ENCODE measurements around the gene NANOS3. TPM values are rescaled to one million over a fixed set of nuclear protein-coding genes. Genes with fewer than 3 reads are reported as not detected.

Gene NANOS3
- total RNA-seq, 1 donor from 2014 or later, result not detected

DNA sequence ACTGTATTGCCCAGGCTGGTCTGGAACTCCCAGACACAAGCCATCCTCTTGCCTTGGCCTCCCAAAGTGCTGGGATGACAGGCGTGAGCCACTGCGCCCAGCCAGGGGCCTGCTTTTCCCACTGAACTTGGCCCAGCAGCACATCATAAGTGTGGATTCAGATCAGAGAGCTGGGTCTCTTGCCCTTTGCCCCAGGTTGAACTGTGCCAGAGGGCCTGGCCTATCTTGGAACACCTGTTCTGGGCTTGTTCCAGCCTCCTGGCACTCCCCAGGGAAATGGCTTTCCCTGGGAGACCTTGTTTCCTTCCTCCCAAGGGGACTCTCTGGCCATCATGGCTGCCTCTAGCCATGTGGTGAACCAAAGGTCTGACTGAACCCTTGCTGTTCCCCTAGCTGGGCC, 32.5 kb downstream of the NANOS3 start:
- Mint-ChIP-seq H3K9me3 (no peaks in the 10 kb centered on the region), H3K27ac (no peak overlapping the region), H3K36me3 (peaks cover 6% of the 10 kb centered on the region), H3K4me1 (peaks cover 9% of the 10 kb centered on the region), H3K27me3 (ENCODE audit: insufficient read depth, low read depth) (no peaks in the 10 kb centered on the region), H3K4me3 (no peak overlapping the region)
- Histone ChIP-seq H2AFZ (replicated peaks) (no peak overlapping the region), H3K36me3 (no peaks in the 10 kb centered on the region), H4K20me1 (ENCODE audit: low read depth) (no peaks in the 10 kb centered on the region), H3F3A (ENCODE audit: low read depth) (no peaks in the 10 kb centered on the region), H3K4me1 (no peaks in the 10 kb centered on the region), H3K4me3 (no peak overlapping the region), H3K79me2 (ENCODE audit: low read depth) (no peaks in the 10 kb centered on the region), H3K4me2 (no peak overlapping the region), H3K27ac (no peak overlapping the region), H3K9me3 (ENCODE audit: low read depth) (no peaks in the 10 kb centered on the region), H3K9ac (no peak overlapping the region), H3K27me3 (peaks cover 10% of the 10 kb centered on the region)
- TF ChIP-seq EZH2 (IDR thresholded peaks at IDR 0.05) (no peak), EZH2phosphoT487 (IDR thresholded peaks at IDR 0.05) (no peak)
- TF ChIP-seq, protein P1, sequence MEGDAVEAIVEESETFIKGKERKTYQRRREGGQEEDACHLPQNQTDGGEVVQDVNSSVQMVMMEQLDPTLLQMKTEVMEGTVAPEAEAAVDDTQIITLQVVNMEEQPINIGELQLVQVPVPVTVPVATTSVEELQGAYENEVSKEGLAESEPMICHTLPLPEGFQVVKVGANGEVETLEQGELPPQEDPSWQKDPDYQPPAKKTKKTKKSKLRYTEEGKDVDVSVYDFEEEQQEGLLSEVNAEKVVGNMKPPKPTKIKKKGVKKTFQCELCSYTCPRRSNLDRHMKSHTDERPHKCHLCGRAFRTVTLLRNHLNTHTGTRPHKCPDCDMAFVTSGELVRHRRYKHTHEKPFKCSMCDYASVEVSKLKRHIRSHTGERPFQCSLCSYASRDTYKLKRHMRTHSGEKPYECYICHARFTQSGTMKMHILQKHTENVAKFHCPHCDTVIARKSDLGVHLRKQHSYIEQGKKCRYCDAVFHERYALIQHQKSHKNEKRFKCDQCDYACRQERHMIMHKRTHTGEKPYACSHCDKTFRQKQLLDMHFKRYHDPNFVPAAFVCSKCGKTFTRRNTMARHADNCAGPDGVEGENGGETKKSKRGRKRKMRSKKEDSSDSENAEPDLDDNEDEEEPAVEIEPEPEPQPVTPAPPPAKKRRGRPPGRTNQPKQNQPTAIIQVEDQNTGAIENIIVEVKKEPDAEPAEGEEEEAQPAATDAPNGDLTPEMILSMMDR (IDR thresholded peaks at IDR 0.05), result no peak
- DNase-seq (ENCODE audit: low spot score), result no peak

DNA sequence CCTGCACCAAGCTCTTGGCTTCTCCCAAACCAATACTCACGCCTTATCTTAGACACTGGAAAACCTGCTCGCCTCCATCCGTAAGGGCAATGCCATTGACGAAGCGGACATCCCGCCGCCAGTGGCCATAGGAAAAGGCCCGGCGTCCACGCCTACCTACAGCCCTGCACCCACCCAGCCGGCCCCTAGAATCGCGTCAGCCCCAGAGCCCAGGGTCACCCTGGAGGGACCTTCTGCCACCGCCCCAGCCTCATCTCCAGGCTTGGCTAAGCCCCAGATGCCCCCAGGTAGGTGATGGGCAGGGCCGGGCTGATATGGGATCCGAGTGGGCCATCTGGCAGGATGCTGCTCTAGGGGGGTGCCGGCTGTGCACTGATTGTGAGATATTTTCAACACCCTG, 36.4 kb downstream of the NANOS3 start:
- H3K27me3 Mint-ChIP-seq (ENCODE audit: insufficient read depth, low read depth), result no peaks in the 10 kb centered on the region
- Histone ChIP-seq H3K9me3 (ENCODE audit: low read depth) (no peaks in the 10 kb centered on the region), H3K9ac (no peak overlapping the region), H4K20me1 (ENCODE audit: low read depth) (no peaks in the 10 kb centered on the region), H3K27ac (no peak overlapping the region), H2AFZ (replicated peaks) (no peak overlapping the region), H3K27me3 (no peaks in the 10 kb centered on the region), H3K4me1 (no peaks in the 10 kb centered on the region), H3F3A (ENCODE audit: low read depth) (no peaks in the 10 kb centered on the region), H3K4me3 (no peak overlapping the region), H3K4me2 (no peak overlapping the region), H3K79me2 (ENCODE audit: low read depth) (no peaks in the 10 kb centered on the region), H3K36me3 (no peaks in the 10 kb centered on the region)
- peaks cover 7% of the 10 kb centered on the region for H3K36me3 Mint-ChIP-seq
- no peak overlapping the region for H3K27ac Mint-ChIP-seq
- TF ChIP-seq, protein P1 (IDR thresholded peaks at IDR 0.05), result no peak
- no peak for TF ChIP-seq EZH2phosphoT487 (IDR thresholded peaks at IDR 0.05)
- TF ChIP-seq EZH2 (IDR thresholded peaks at IDR 0.05), result no peak
- no peaks in the 10 kb centered on the region for H3K9me3 Mint-ChIP-seq
- H3K4me1 Mint-ChIP-seq, result no peaks in the 10 kb centered on the region
- no peak overlapping the region for H3K4me3 Mint-ChIP-seq
- no peak for DNase-seq (ENCODE audit: low spot score)

GRCh38 chr19:13914777-13915176, 37.8 kb downstream of the NANOS3 start:
- H3K27me3 Mint-ChIP-seq (ENCODE audit: insufficient read depth, low read depth), result no peaks in the 10 kb centered on the region
- H3K9me3 Mint-ChIP-seq, result no peaks in the 10 kb centered on the region
- no peak for DNase-seq (ENCODE audit: low spot score)
- H2AFZ ChIP-seq (replicated peaks), result no peak overlapping the region
- H3K36me3 ChIP-seq, result no peaks in the 10 kb centered on the region
- peaks cover 6% of the 10 kb centered on the region for H3K36me3 Mint-ChIP-seq
- no peaks in the 10 kb centered on the region for H3K27me3 ChIP-seq
- no peak overlapping the region for H3K4me3 ChIP-seq
- H3F3A ChIP-seq (ENCODE audit: low read depth), result no peaks in the 10 kb centered on the region
- no peak overlapping the region for H3K27ac ChIP-seq
- no peaks in the 10 kb centered on the region for H3K9me3 ChIP-seq (ENCODE audit: low read depth)
- TF ChIP-seq, protein P1 (IDR thresholded peaks at IDR 0.05), result no peak
- TF ChIP-seq EZH2phosphoT487 (IDR thresholded peaks at IDR 0.05) (no peak), EZH2 (IDR thresholded peaks at IDR 0.05) (no peak)
- H3K4me2 ChIP-seq, result no peak overlapping the region
- H3K9ac ChIP-seq, result no peak overlapping the region
- no peak overlapping the region for H3K27ac Mint-ChIP-seq
- H3K4me1 ChIP-seq, result no peaks in the 10 kb centered on the region
- no peak overlapping the region for H3K4me3 Mint-ChIP-seq
- no peaks in the 10 kb centered on the region for H3K79me2 ChIP-seq (ENCODE audit: low read depth)
- no peaks in the 10 kb centered on the region for H3K4me1 Mint-ChIP-seq
- no peaks in the 10 kb centered on the region for H4K20me1 ChIP-seq (ENCODE audit: low read depth)

Measured in neural progenitor cell (in vitro differentiated cells).